Putamen (tissue), 1 donor: Measurements from ENCODE around the gene CELF4.

Source experiments
- DNase-seq: peaks from one replicate; pipeline ENCODE4 v3.0.0-alpha.2; 2016; ENCODE audit warnings: low spot score

CELF4 gene

DNA sequence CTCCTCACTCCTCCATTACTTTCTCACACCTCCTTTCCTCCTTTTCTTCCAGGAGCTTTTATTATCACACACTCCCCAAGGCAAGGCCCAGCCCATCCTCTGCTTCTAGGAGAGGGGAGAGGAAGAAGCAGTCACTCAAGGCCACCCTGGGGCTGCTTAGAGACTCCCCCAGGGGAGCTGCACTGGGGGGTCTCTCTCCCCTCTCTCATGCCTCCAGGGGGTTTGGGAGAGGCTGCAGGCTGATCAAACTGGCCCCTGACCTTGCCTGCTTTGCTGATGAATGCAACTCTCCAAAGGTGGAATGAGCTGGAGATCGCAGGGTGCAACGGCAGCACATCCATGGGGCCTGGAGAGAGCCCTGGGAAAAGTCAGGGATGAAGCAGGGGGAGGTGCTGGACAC, 216.9 kb downstream of the CELF4 start:
- DNase-seq = no peak

GRCh38 chr18:37346048-37346447, 219.6 kb downstream of the CELF4 start:
- DNase-seq = no peak

DNA sequence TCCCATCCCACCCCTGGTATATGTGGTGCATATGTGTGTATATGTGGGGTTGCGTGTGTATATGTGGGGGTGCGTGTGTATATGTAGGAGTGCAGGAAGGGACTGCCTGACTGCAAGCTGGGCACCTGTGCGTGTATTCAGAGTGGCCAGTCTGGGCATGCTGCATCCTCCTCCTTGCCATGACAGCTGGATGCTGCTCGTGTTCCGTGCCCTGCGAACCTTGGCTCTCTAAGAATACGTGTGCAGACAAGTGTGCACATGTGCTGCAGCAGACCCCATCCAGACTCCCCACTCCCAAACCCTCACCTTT, 222.1 kb downstream of the CELF4 start:
- DNase-seq = no peak

GRCh38 chr18:37341473-37342086, 224.0 kb downstream of the CELF4 start:
- DNase-seq = no peak

DNA sequence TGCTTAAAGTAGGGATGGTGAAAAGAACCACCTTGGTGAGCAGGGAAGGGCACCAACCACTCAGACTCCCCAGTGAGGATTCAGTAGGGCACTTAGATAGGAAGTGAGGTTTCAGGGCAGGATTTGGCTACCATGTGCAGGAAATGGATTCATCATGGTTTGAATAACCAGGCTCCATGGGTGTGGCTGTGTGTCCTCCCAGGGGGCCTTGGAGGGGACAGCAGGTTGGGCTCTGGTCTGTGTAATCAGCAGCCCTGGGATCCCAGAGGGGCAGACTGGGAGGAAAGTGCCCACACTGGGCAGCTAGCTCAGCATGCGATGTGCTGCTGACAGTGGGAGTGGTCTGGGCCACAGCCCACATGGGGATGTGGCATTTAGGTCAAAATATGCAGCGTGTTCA, 224.6 kb downstream of the CELF4 start:
- DNase-seq = no peak

- no peak for DNase-seq
Measured at GRCh38 chr18:37339701-37340215, 225.8 kb downstream of the CELF4 start.

DNA sequence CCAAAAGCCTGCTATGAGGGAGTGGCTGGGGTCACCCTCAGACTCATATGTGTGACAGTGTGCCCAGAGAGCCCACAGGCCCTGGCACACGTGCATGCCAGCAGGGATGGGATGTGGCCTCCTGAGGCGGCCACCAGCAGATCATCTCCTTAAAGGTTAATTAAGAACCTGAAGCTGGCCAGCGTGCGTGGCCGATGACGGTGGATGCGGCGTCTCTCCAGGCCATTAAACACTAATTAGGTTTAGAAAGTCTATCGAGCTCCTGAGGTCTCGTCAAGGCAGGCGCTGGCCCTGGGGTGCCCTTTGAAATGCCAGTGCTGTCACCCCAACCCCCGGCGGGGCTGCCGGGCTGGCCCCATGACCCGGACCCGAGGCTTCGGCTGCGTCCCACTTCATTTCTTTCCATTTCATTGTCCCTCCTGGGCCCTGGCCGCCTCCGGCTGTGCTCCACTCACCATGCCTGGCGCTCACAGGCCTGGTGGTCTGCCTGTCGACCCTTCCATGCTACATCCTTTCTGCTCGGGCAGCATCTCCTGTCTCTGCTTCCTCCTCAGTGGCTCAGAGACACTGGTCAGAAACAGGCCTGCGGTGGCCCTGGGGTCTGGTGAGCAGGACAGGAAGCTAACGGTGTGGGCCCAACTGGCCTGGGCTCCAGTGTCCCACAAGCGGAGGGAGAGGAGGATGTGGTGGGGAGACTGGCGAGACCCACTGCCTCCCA, 228.9 kb downstream of the CELF4 start:
- DNase-seq = no peak

DNA sequence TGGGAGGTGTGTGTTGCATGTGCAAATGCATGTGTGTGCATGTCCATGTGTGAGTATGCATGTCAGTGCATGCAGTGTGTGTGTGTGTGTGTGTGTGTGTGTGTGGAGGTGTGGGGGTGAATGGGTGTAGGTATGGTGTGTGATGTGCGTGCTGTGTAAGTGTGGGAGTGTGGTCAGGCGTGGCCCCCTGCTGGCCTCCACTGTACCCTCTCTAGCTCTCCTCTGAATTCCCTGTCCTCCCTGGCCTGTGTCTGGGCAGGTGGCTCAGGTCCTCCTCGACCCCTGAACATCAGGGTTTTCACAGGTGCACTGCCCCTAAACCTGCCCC, 230.2 kb downstream of the CELF4 start:
- DNase-seq = no peak

DNA sequence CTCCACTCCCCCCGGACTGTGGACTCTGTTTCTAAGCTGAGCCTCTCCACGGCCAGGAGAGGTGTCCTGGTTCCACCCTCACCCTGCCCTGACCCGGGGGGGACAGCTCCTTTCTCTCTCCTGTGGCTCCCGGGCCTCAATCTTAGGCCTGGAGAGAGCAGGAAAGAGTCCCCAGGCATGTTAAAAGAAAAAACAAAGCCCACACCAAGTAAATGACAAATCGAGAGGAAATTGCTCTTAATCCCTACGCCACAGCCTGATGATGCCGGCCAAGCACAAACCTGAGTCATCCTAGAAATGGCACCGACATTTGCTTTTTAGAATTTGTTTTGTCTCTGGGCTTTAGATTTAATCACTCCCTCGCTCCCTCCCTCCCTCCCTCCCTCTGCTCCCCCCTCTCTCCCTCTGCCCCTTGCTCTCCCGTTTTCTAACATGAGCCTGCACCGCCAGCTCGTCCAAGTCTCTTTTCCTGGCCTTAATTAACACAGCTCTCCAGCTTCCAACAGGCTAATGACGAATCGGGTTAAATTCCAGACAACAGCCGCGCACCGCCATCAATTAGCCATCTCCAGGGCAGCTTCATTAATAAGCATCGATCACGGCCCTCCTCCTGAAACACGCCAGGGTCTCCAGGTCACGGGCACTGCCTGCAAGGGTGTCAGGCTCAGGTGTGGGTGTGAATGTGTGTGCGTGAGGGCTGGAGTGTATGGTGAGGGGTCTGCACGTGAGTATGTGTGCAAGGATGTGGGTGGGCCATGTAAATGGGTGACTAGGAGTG, 230.8 kb downstream of the CELF4 start:
- DNase-seq = no peak

GRCh38 chr18:37332628-37333420, 232.8 kb downstream of the CELF4 start:
- no peak for DNase-seq

DNA sequence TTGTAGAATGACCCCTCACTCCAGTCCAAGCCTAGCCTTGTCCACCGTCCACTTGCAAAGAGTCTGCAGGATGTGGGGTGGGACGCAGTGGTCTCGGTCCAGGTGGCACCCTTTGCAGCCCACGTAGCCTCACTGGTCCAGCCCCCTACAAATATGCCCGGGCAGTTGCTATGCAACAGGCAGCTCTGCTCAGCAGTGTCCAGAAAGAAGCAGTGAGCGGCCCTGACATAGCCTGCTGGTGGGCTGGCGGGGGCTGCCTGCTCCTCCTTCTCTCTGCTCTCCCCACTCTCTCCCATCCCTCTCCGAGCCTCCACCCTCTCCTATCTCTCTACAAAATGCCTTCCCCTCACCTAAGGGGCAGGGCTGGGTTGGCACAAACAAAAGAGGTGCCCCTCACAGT, 233.4 kb downstream of the CELF4 start:
- DNase-seq = no peak

DNA sequence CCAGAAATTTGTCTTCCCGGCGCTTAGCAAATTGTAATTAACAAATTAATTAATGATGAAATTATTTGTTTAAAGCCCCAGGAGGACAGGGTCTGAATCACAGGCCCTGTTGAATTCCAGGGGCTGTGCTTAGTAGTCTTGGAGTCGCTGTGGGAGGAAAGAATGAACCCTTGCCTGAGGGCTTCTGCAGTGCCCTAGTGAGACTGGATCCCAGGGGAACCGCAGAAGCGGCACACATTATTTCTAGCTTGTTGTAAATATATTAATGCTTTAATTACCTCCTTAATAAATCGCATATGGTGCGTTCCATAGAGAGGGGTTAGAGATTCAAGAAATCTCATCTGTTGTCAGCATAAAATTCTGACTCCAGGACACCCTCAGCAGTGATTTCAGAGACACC, 235.4 kb downstream of the CELF4 start:
- no peak for DNase-seq

DNA sequence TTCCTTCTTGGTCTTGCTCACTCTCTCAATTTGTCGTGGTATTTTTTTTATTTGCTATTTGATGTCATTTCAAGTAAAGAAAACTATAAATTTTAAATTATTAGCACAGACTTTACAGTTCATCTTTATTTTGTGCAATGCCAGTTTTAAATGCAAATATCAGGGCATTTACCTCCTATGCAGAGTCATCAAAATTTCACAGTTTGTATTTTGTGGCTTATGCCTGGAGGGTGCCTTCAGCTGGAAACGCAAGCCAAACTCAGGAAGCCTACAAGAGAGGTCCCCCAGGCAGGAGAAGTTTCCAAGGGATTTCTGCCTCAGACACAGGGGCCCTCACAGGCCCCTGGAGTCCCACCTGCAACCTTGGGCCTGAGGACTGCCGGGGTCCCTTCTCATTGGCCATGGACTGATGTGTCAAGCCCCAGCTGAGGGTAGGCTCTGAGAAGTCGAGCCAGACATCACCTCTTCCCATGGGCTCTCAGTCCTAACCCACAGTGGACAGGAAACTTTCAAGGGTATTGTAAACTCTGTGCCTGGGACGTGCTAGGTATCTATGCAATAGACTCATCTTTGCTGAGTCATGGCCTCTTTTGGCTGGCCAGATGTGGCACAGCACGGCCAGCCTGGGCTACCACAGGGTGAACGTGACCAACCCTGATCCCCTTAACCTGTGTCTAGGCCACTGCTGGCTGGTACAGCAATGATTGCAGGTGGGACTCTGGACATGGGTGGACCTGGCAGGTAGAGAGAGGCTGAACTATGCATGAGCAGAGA, 236.5 kb downstream of the CELF4 start:
- DNase-seq = no peak

DNA sequence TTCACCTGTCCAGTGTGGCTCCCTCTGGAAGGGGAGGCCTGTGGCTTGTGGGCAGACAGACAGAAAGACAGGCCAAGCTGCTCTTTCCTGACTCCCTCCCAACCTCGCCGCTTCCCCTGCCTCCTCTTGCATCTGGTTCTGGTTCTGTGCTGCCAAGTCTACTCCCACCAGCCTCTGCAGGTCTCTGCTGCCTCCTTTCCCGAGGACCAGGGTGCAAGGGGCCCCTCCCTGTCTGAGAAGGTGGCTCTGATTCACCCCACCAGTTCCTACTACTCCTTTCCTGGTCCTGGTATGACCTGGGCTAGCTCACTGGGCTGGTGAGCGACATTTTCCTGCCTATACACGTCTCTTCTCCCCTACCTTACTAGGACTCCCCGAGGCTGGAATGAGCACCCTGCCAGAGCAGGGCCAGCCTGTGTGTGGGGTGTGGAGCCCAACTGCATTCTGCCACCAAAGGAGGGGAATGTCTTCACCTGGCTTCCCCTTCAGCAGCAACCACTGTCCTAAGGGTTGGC, 238.5 kb downstream of the CELF4 start:
- DNase-seq = no peak

GRCh38 chr18:37322492-37323035, 243.0 kb downstream of the CELF4 start:
- DNase-seq = no peak

- no peak for DNase-seq
Measured at GRCh38 chr18:37321582-37322491, 243.8 kb downstream of the CELF4 start.

DNA sequence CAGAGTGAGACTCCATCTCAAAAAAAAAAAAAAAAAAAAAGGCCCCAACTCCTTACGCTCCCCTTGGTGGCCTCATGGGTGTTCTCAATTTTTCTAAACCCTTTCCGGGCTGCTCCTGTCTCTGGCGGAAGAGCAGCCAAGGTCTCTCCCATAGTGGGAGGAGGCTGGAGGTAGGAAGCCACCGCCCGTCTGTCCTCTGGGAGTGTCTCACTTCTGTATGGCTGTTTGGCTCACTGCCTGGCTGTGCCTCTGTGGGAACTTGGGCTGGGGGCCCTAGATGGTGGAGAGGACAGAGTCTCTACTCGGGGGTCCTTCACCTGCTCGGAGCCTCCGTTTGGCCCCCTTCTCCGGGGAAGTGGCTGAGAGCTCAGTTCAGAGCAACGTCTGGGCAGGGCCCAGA, 245.3 kb downstream of the CELF4 start:
- DNase-seq = no peak

DNA sequence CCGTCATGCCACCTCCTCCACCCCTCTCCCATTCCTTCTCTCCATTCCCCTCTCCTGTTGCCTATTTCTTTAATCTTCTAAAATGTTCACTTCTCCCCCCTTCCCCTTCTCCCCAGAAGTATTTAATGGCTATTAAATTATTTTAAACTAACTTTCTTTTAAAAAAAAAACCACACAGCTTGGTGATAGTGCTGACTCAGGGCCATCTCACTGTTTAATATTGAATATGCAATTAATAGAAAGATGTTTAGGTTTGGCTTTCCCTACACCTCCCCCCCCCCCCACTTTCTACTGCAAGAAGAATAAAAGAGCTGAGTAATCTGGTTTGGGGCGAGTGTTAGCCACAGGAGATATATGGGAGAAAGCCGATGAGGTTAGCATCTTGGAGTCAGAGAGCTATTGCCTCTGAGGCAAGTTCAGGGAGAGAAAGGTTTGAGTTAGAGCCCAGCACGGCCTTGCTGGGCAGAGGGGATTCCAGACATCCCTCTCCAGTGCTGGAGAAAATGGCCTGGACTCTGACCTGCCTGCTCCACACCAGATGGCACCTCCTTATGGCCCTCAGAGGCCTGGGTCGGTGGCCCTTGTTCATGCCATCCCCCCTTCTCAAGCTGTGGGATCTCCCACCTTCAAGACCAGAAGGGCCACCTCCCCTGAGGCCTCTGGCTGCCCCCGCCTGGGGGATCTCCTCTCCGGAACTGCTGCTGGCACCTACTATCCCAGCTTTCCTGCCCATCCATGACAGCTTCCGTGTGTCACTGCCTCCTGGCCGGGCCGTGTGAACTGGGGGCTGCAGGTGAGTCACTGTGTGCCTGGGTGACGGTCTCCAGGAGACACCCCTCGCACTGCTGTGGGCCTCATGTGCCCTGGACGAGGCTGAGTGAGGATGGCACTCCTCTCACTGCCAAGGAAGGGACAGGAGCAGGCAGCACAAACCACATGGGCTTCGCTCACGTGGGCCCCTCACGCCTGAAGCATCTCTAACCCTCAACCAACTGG, 246.9 kb downstream of the CELF4 start:
- DNase-seq = no peak

DNA sequence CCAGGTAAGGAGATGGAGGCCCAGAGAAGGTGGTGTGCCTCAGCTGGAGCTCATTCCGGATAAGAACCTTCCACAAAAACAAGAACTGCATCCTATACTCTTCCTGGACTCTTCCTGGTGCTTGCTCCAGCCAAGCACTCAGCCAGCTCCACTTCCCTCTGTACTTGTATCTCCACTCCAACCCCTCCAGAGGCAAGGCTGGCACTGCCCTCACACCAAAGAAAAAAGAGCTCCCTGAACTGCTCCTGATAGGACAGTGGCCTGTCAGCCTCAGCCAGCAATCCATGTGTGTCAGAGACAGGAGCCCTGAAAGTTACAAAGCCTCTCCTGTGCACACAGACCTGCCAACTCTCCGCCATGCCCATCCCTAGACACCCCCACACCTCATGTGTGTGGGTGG, 248.1 kb downstream of the CELF4 start:
- no peak for DNase-seq
